HL-60 (cell line): Measurements from ENCODE around the gene GJA3.

ENCODE experiments used
- DNase-seq, 2 experiments: peaks; one replicate each; pipeline ENCODE4 v3.0.0-alpha.2; 2010 to 2020; ENCODE audit warnings: low read depth in 1 of 2, low spot score in 1 of 2
- H3K27ac ChIP-seq: fragments of 250-450 bp; sonication (Bioruptor Pico); replicated peaks from 2 replicates; pipeline ENCODE4 v1.5.1; 2020; ENCODE audit warnings: mild to moderate bottlenecking, moderate library complexity
- H3K27me3 ChIP-seq: fragments of 250-450 bp; sonication (Bioruptor Pico); 2 replicates; pipeline ENCODE4 v1.5.1; 2021; ENCODE audit warnings: mild to moderate bottlenecking, moderate library complexity; ENCODE audit not compliant: insufficient read depth, poor library complexity, severe bottlenecking
- H3K4me3 ChIP-seq: replicated peaks from 2 replicates; pipeline ENCODE4 v1.5.1; 2011; ENCODE audit warnings: mild to moderate bottlenecking, control low read depth, low read length; ENCODE audit not compliant: insufficient read depth
- GABPA ChIP-seq: IDR thresholded peaks from 2 replicates; pipeline ENCODE4 v1.6.1; 2012; ENCODE audit warnings: low read depth
- POLR2AphosphoS5 ChIP-seq: IDR thresholded peaks from 2 replicates; pipeline ENCODE4 v1.6.1; 2012; ENCODE audit warnings: low read depth
- SPI1 ChIP-seq: IDR thresholded peaks from 2 replicates; pipeline ENCODE4 v1.6.1; 2012; ENCODE audit warnings: low read depth, mild to moderate bottlenecking, borderline replicate concordance
- TF ChIP-seq, protein P1 (sequence below): IDR thresholded peaks from 2 replicates; pipeline ENCODE4 v1.6.1; 2012; ENCODE audit warnings: low read depth; ENCODE audit not compliant: insufficient replicate concordance
- TF ChIP-seq, protein P2 (sequence below): IDR thresholded peaks from one replicate; pipeline ENCODE4 v1.5.1; 2011; ENCODE audit warnings: low read length, control low read depth, inconsistent platforms; ENCODE audit not compliant: insufficient read depth

The GJA3 gene

GRCh38 chr13:20149762-20150161 lies 11.1 kb downstream of the GJA3 start:
- TF ChIP-seq GABPA (no peak), SPI1 (no peak), POLR2AphosphoS5 (no peak)
- TF ChIP-seq, protein P1, sequence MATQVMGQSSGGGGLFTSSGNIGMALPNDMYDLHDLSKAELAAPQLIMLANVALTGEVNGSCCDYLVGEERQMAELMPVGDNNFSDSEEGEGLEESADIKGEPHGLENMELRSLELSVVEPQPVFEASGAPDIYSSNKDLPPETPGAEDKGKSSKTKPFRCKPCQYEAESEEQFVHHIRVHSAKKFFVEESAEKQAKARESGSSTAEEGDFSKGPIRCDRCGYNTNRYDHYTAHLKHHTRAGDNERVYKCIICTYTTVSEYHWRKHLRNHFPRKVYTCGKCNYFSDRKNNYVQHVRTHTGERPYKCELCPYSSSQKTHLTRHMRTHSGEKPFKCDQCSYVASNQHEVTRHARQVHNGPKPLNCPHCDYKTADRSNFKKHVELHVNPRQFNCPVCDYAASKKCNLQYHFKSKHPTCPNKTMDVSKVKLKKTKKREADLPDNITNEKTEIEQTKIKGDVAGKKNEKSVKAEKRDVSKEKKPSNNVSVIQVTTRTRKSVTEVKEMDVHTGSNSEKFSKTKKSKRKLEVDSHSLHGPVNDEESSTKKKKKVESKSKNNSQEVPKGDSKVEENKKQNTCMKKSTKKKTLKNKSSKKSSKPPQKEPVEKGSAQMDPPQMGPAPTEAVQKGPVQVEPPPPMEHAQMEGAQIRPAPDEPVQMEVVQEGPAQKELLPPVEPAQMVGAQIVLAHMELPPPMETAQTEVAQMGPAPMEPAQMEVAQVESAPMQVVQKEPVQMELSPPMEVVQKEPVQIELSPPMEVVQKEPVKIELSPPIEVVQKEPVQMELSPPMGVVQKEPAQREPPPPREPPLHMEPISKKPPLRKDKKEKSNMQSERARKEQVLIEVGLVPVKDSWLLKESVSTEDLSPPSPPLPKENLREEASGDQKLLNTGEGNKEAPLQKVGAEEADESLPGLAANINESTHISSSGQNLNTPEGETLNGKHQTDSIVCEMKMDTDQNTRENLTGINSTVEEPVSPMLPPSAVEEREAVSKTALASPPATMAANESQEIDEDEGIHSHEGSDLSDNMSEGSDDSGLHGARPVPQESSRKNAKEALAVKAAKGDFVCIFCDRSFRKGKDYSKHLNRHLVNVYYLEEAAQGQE: no peak
- TF ChIP-seq, protein P2, sequence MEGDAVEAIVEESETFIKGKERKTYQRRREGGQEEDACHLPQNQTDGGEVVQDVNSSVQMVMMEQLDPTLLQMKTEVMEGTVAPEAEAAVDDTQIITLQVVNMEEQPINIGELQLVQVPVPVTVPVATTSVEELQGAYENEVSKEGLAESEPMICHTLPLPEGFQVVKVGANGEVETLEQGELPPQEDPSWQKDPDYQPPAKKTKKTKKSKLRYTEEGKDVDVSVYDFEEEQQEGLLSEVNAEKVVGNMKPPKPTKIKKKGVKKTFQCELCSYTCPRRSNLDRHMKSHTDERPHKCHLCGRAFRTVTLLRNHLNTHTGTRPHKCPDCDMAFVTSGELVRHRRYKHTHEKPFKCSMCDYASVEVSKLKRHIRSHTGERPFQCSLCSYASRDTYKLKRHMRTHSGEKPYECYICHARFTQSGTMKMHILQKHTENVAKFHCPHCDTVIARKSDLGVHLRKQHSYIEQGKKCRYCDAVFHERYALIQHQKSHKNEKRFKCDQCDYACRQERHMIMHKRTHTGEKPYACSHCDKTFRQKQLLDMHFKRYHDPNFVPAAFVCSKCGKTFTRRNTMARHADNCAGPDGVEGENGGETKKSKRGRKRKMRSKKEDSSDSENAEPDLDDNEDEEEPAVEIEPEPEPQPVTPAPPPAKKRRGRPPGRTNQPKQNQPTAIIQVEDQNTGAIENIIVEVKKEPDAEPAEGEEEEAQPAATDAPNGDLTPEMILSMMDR: no peak

DNA sequence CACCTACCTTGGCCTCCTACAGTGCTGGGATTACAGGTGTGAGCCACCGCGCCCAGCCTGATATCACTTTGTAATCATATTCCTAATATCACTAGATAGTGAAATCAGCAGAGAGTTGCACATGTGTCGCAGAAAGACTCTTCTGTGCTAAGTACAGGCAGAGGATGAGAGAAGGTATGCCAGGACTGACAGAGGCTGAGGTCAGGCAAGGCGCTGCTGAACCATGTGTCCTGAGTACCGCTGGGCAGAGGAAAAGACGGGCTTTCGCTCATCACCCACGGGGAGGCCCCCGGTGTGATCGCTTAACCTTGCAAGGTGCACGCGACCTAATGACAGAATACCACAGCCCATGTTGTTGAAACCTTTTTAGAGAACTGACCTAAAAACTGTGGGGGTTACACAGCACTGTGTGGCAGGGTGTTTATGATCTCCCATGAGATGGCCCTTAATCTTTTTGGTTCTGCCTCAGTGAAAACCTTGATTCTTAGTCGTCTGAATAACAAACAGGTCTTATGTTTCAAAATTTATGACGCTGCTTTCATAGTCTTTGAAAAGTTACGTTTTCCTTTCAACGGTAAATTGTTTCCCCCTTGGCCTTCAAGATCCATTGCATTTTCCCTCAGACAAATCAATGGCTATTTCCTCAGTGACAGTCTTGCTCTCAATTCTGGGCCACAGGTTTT lies 12.2 kb downstream of the GJA3 start:
- H3K27me3 ChIP-seq: no peaks in the 10 kb centered on the region
- H3K4me3 ChIP-seq: no peak overlapping the region
- no peak for TF ChIP-seq POLR2AphosphoS5
- TF ChIP-seq, protein P2: no peak
- TF ChIP-seq, protein P1: no peak
- H3K27ac ChIP-seq: no peak overlapping the region
- DNase-seq: no peak

More at GRCh38 chr13:20149762-20150161, 11.1 kb downstream of the GJA3 start:
- Histone ChIP-seq H3K4me3 (no peak overlapping the region), H3K27ac (no peak overlapping the region), H3K27me3 (no peaks in the 10 kb centered on the region)
- DNase-seq: no peak

- Histone ChIP-seq H3K27me3 (no peaks in the 10 kb centered on the region), H3K27ac (no peak overlapping the region), H3K4me3 (no peak overlapping the region)
- TF ChIP-seq, protein P2: no peak
- TF ChIP-seq SPI1: no peak
- no peak for DNase-seq
Observed at GRCh38 chr13:20146381-20146780, 14.5 kb downstream of the GJA3 start.

DNA sequence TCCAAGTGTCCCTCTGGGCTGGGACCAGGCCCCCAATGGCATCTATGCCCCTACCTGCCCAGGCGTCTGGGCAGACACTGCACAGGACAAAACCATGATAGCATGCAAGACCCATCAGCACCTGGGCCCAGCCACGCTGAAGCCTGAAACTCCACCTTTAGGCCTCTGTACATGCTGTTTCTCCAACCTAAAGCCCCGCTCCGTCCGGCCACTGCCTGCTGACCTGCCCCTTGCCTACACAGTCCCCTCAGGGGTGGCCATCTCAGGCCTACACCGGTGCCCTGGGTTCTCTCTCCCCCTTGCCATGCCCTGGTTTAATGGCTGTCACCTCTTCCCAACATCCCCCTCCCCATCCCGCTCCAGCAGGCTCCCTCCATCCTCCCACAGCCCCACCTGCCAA lies 15.3 kb downstream of the GJA3 start:
- Histone ChIP-seq H3K4me3 (no peak overlapping the region), H3K27ac (no peak overlapping the region), H3K27me3 (no peaks in the 10 kb centered on the region)
- no peak for TF ChIP-seq POLR2AphosphoS5
- TF ChIP-seq GABPA: no peak
- TF ChIP-seq, protein P2: no peak
- no peak for DNase-seq
